Kidney epithelial cell (primary cell): Measurements from ENCODE around the gene FUT7. TPM values are rescaled to one million over a fixed set of nuclear protein-coding genes. Genes with fewer than 3 reads are reported as not detected.

ENCODE experiments used
- DNase-seq: peaks from one replicate; pipeline ENCODE4 v3.0.0-alpha.2; 2010; ENCODE audit warnings: low read depth
- H3K27me3 ChIP-seq: 2 replicates; pipeline ENCODE4 v1.6.0; 2011; ENCODE audit warnings: low read length; ENCODE audit not compliant: control insufficient read depth, insufficient read depth
- H3K36me3 ChIP-seq: 2 replicates; pipeline ENCODE4 v1.5.1; 2011; ENCODE audit warnings: low read length; ENCODE audit not compliant: control insufficient read depth, insufficient read depth
- H3K4me3 ChIP-seq: 2 replicates; pipeline ENCODE4 v1.5.1; 2011; ENCODE audit warnings: low read depth, mild to moderate bottlenecking, control low read depth, low read length
- CTCF ChIP-seq: IDR thresholded peaks from 2 replicates; pipeline ENCODE4 v1.5.1; 2011; ENCODE audit warnings: mild to moderate bottlenecking, moderate library complexity, low read length, control low read depth, inconsistent platforms; ENCODE audit not compliant: insufficient read depth, poor library complexity, severe bottlenecking
- total RNA-seq: library from RNA; depleted of rRNA; stranded (reverse); fragments of >200 nt; gene quantifications from 2 replicates; pipeline ENCODE4 v1.2.3, GENCODE V29; 2015

The FUT7 gene
- total RNA-seq, 1 donor from 2014 or later = not detected

DNA sequence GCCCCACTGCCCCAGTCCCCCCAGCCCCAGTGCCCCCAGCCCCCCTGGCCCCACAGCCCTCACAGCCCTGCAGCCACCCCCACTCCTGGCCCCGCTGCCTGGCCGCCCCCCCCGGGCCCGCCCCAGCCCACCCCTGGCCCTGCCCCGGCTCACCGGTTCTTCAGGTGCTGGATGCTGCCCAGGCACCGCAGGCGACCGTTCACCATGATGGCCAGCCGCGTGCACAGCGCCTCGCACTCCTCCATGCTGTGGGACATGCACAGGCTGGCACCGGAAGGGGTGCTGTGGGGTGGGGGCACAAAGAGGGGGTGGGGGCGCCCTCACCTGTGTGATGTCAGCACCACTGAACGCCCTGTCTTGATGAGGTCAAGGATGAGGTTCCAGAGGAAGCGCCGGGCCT is 22.7 kb downstream of the FUT7 start:
- H3K27me3 ChIP-seq = no peaks in the 10 kb centered on the region
- no peak for TF ChIP-seq CTCF
- H3K36me3 ChIP-seq = no peaks in the 10 kb centered on the region
- no peak for DNase-seq
- H3K4me3 ChIP-seq = no peak overlapping the region

DNA sequence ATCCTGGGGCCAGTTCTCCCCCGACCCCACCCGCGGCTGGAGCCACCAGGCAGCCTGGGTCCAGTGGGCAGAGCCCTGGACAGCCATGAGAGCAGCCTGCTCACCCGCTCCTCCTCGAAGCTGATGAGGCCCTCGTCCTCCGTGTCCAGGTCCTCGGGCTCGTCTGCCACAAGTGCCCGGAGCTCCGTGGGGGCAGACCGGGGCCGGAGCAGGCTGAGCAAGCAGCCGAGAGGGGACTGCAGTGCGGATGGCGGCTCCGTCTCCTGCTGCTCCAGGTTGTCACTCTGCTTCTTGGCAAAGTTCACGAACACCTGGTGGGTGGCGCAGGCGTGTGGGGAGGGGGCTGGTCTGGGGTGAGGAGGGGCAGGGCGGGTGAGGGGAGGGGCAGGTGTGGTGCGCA is 23.6 kb downstream of the FUT7 start:
- Histone ChIP-seq H3K4me3 (no peak overlapping the region), H3K27me3 (no peaks in the 10 kb centered on the region), H3K36me3 (no peaks in the 10 kb centered on the region)
- no peak for DNase-seq
- no peak for TF ChIP-seq CTCF

DNA sequence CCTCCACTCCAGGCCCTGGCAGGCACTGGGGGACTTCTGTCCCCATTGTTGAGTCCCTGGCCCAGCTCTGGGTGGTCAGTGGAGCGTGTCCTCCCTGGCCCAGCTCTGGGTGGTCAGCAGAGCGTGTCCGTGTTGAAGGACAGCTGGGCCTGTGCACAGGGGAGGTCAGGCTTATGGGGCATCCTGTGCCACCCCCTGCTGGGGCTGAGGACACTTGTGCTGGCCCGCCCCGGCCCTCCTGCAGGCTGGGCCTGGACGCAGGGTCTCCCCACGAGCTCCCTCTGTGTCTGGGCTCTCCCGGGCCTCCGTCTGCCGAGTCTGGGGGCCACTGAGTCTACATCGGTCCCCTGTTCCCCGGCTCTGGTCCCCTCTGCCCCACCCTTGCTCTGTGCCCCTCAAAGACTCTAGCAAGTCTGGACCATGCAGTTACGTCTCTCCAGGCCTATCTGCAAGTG is 24.0 kb downstream of the FUT7 start:
- TF ChIP-seq CTCF = no peak
- no peaks in the 10 kb centered on the region for H3K36me3 ChIP-seq
- H3K27me3 ChIP-seq = no peaks in the 10 kb centered on the region
- H3K4me3 ChIP-seq = no peak overlapping the region
- no peak for DNase-seq

GRCh38 chr9:137007108-137007815 is 24.6 kb downstream of the FUT7 start:
- TF ChIP-seq CTCF = no peak
- no peak for DNase-seq
- no peaks in the 10 kb centered on the region for H3K27me3 ChIP-seq
- H3K4me3 ChIP-seq = no peak overlapping the region
- no peaks in the 10 kb centered on the region for H3K36me3 ChIP-seq

DNA sequence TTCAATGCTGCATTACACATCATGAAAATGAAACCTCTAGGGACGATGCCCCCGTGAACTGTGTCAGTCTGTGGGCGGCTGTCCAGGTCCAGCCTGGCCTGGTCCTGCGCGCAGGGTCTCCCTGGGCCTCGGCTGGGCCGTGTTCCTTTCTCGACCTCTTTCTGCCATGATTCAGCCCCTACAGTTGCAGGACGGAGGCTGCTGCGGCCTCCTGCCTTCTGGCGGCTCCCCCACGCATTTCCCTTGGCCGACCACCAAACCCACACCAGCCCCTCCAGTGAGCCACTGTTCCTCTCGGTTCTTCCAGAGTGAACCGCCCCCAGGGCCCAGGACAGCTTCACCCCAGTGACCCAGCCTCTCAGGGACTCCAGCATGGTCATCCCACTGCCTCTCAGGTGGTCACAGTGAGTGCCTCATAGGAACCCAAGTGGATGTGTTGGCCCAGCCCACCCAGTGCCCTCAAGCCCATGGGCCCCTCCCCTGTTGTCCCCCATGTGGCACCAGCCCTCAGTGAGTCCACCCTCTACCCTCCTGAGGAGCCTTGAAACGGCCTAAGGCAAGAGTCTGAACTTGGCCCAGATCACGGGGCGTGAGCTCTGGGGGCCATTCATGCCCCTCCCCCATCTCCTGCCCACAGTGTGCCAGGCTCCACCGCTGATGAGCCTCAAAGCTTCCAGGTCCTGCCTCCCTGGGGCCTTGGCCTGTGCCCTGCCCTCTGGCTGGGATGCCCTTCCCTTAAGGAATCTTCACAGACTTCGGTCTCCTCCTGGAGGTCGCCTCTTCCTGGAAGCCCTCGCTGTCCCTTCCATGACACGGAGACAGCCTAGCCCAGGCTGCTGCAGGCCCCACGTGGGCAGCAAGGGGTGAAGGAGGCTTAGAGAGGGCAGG is 25.5 kb downstream of the FUT7 start:
- Histone ChIP-seq H3K27me3 (no peaks in the 10 kb centered on the region), H3K4me3 (no peak overlapping the region), H3K36me3 (no peaks in the 10 kb centered on the region)
- no peak for TF ChIP-seq CTCF
- no peak for DNase-seq
